Measurements from ENCODE around the gene TMED10. TPM values are rescaled to one million over a fixed set of nuclear protein-coding genes. Genes with fewer than 3 reads are reported as not detected.
A peak's percentile ranks its signal among the peaks of the same experiment; 100 is the strongest.

Gene TMED10
- total and polyA plus RNA-seq, 8 donors = 26.6 to 292 (median 97.4) TPM

DNA sequence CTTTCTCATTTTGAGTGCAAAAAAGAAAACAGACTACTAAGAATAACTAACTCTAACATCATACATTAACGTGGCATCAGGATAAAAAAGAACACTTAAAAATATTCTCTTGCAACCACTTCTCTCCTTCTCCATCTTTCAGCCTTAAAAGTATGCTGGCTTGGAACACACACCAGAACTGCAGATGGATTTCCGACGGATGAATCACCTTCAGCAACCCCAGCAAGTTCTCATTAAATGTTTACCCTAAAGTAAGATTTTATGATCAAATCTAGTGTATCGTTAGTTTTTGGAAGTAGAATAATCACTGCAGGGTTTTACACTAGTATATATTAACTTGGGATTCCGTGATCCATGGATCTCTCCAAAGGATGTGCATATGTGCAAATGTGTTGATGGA lies 50.8 kb downstream of the TMED10 start:
- 48 to 74% (median 62%) methylated on average over 5 of the region's 5 CpGs for WGBS, 5 donors
- Histone ChIP-seq H3K4me3 (peak overlapping the region; percentile 74 to 81 (median 76)), H3K36me3 (peaks cover 0 to 21% (median 16%) of the 10 kb centered on the region in 4 donors), H3K27me3 (no peaks in the 10 kb centered on the region), H3K27ac (peak overlapping the region in 3 of 5 donors; percentile 94 to 98 (median 94)), H3K4me1 (peaks cover 26 to 55% (median 38%) of the 10 kb centered on the region in 4 donors), H3K9me3 (no peaks in the 10 kb centered on the region)
- DNase-seq = no peak
- intact Hi-C loops (cut with DNase I; ENCODE audit: low total_unique reads) = loop anchor here (10.0 kb wide), 1 partner anchor 359 kb away; no protein-coding TSS in a partner anchor
- no peak for TF ChIP-seq CTCF (IDR thresholded peaks at IDR 0.05)

- Histone ChIP-seq H3K4me1 (peaks cover 26 to 55% (median 38%) of the 10 kb centered on the region in 4 donors), H3K27me3 (no peaks in the 10 kb centered on the region), H3K36me3 (peaks cover 0 to 32% (median 26%) of the 10 kb centered on the region in 4 donors), H3K4me3 (no peak overlapping the region), H3K27ac (peak overlapping the region in 3 of 5 donors; percentile 15 to 63 (median 51)), H3K9me3 (no peaks in the 10 kb centered on the region)
- peak in 1 of 2 donors; percentile 53 for DNase-seq
- 20 to 48% (median 39%) methylated on average over 7 of the region's 7 CpGs for WGBS, 5 donors
- TF ChIP-seq POLR2AphosphoS5 (IDR thresholded peaks at IDR 0.05) (peak in 2 of 3 donors; percentile 4 to 57), POLR2A (IDR thresholded peaks at IDR 0.05) (no peak)
- intact Hi-C loops (cut with DNase I; ENCODE audit: low total_unique reads) = loop anchor here (10.0 kb wide), 1 partner anchor 361 kb away; no protein-coding TSS in a partner anchor
These were observed 52.4 kb downstream of the TMED10 start for GRCh38 chr14:75123991-75124390.

GRCh38 chr14:75121552-75121951 lies 54.9 kb downstream of the TMED10 start:
- WGBS, 5 donors = 91 to 97% (median 95%) methylated on average over 7 of the region's 7 CpGs
- peaks cover 12 to 39% (median 21%) of the 10 kb centered on the region in 4 donors for H3K4me1 ChIP-seq
- H3K4me3 ChIP-seq = no peak overlapping the region
- H3K27ac ChIP-seq = peak overlapping the region in 2 of 5 donors; percentile 29 to 61
- H3K36me3 ChIP-seq = peaks cover 20 to 56% (median 50%) of the 10 kb centered on the region in 4 donors
- no peak for DNase-seq
- intact Hi-C loops (cut with DNase I; ENCODE audit: low total_unique reads) = loop anchor here (10.0 kb wide), 1 partner anchor 363 kb away; no protein-coding TSS in a partner anchor
- H3K9me3 ChIP-seq = no peaks in the 10 kb centered on the region
- H3K27me3 ChIP-seq = no peaks in the 10 kb centered on the region
- no peak for TF ChIP-seq EP300 (IDR thresholded peaks at IDR 0.05)
- no peak for TF ChIP-seq POLR2A (IDR thresholded peaks at IDR 0.05)
- TF ChIP-seq CTCF (IDR thresholded peaks at IDR 0.05) = no peak
- TF ChIP-seq POLR2AphosphoS5 (IDR thresholded peaks at IDR 0.05) = no peak

- H3K27ac ChIP-seq = peak overlapping the region in 2 of 5 donors; percentile 29 to 61
- peaks cover 28 to 65% (median 59%) of the 10 kb centered on the region in 4 donors for H3K36me3 ChIP-seq
- no peak for TF ChIP-seq EP300 (IDR thresholded peaks at IDR 0.05)
- TF ChIP-seq POLR2A (IDR thresholded peaks at IDR 0.05) = no peak
- TF ChIP-seq CTCF (IDR thresholded peaks at IDR 0.05) = no peak
- TF ChIP-seq POLR2AphosphoS5 (IDR thresholded peaks at IDR 0.05) = no peak
- H3K27me3 ChIP-seq = no peaks in the 10 kb centered on the region
- 51 to 66% (median 62%) methylated on average over 3 of the region's 3 CpGs for WGBS, 5 donors
- no peak for DNase-seq
- no peak overlapping the region for H3K4me3 ChIP-seq
- intact Hi-C loops (cut with DNase I; ENCODE audit: low total_unique reads) = loop anchor here (10.0 kb wide), 1 partner anchor 364 kb away; no protein-coding TSS in a partner anchor
- H3K9me3 ChIP-seq = no peaks in the 10 kb centered on the region
- peaks cover 5 to 31% (median 15%) of the 10 kb centered on the region in 4 donors for H3K4me1 ChIP-seq
These were observed 55.7 kb downstream of the TMED10 start for GRCh38 chr14:75120541-75121291.
